Measurements from ENCODE around the gene FNTB.

FNTB gene

DNA sequence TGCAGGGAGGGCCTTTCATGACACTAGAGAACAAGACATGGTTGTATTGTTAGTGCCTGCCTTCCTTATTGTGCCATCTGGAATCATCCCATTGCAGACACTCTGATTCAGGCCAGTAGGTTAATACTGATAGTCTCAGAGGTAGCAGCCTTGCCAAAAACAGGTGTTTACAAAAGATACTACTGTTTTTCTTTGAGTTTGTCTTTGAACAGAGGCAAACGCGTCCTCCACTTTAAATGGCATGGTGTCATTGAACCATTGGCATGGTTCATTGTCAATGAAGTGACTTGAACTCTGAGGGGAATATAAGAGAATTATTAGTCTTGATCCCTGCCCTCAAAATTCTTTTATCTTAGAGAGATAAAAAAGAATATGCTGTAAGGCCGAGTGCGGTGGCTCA is 4.2 kb downstream of the FNTB start:
- H3K36me3 Mint-ChIP-seq: peaks cover 3% of the 10 kb centered on the region
- H3K27ac Mint-ChIP-seq: no peak overlapping the region
- H3K4me1 Mint-ChIP-seq: peaks cover 53% of the 10 kb centered on the region
- no peaks in the 10 kb centered on the region for H3K9me3 Mint-ChIP-seq
- no peaks in the 10 kb centered on the region for H3K27me3 Mint-ChIP-seq
- H3K4me3 Mint-ChIP-seq: no peak overlapping the region

DNA sequence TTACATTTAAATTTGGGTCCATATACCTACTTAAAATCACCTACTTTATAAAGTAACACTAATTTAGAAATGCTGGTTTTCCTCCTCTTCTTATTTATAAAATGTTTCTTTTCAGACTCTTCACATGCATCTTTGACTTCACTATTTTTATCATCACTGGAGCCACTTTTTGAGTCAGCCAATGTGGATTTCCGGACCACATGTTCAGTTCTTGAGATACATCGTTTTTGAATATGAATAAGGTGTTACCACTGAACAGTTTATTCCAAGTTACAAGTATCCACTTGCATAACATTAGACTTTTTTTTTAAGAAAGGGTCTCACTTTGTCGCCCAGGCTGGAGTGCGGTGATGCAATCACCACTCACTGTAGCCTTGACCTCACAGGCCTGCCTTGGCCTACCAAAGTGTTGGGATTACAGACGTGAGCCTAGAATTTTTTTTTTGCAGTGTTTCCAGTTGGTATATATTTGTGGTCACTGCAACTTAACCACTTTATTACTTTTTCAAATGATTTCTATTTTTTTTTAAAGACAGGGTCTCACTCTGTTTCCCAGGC is 5.7 kb downstream of the FNTB start:
- no peak overlapping the region for H3K27ac Mint-ChIP-seq
- no peaks in the 10 kb centered on the region for H3K27me3 Mint-ChIP-seq
- H3K4me1 Mint-ChIP-seq: peaks cover 41% of the 10 kb centered on the region
- peaks cover 6% of the 10 kb centered on the region for H3K36me3 Mint-ChIP-seq
- H3K9me3 Mint-ChIP-seq: no peaks in the 10 kb centered on the region
- H3K4me3 Mint-ChIP-seq: no peak overlapping the region

DNA sequence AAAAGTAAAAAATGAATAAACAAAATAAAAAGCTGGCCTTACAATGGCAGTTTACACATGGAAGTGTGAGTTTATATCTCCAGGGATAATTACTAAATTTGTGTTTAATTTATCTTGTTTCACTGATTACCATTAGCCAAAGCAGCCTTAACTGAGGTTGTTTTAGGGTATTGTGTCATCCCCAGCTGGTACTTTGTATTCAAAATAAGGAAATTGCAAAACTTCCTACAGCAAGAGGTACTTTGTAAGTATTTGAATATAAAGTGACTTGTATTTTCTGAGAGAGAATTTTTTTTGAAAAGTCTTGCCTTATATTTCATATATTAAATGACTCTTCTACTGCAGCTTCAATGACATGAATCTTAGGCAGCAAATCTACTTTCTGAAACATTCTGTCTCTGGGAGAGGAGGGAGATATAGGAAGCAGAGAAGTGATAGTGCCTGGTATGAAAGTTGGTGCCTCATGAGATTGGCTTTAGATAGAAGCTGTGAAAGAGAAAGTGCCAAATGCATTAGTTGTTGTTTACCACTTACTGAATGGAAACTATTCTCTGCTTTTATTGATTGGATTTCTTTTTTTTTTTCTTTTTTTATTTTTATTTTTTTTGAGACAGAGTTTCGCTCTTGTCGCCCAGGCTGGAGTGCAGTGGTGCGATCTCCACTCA is 6.7 kb downstream of the FNTB start:
- H3K27ac Mint-ChIP-seq: no peak overlapping the region
- peaks cover 40% of the 10 kb centered on the region for H3K4me1 Mint-ChIP-seq
- peaks cover 6% of the 10 kb centered on the region for H3K36me3 Mint-ChIP-seq
- H3K4me3 Mint-ChIP-seq: no peak overlapping the region
- H3K9me3 Mint-ChIP-seq: no peaks in the 10 kb centered on the region
- H3K27me3 Mint-ChIP-seq: no peaks in the 10 kb centered on the region

DNA sequence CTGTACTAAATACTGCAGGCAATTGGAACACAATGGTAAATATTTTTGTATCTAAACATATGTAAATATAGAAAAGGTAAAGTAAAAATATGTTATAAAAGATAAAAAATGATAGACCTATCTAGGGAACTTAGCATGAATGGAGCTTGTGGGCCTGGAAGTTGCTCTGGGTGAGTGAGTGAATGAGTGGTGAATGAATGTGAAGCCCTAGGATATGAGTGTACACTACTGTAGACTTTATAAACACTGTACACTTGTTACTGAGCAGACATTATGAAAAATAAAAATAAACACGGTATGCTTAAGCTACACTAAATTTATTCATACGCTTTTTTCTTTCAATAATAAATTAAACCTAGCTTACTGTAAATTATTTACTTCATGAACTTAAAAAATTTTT is 7.8 kb downstream of the FNTB start:
- Mint-ChIP-seq H3K9me3 (no peaks in the 10 kb centered on the region), H3K27ac (no peak overlapping the region), H3K4me1 (peaks cover 38% of the 10 kb centered on the region), H3K36me3 (peaks cover 6% of the 10 kb centered on the region), H3K4me3 (no peak overlapping the region), H3K27me3 (no peaks in the 10 kb centered on the region)

DNA sequence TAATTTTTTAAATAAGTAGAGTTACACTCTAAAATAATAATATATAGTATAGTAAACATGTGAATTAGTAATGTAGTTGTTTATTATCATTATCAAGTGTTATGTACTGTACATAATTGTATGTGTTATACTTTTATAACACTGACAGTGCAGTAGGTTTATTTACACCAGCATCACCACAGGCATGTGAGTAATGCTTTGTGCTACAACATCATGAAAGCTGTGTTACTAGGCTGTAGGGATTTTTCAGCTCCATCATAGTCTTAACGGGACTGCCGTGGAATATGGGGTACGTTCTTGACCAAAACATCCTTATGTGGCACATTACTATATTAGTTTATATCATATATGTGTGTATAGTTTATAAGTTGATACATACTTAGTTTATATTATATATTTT is 8.6 kb downstream of the FNTB start:
- Mint-ChIP-seq H3K4me3 (no peak overlapping the region), H3K27me3 (no peaks in the 10 kb centered on the region), H3K27ac (no peak overlapping the region), H3K36me3 (peaks cover 6% of the 10 kb centered on the region), H3K9me3 (no peaks in the 10 kb centered on the region), H3K4me1 (peaks cover 30% of the 10 kb centered on the region)

DNA sequence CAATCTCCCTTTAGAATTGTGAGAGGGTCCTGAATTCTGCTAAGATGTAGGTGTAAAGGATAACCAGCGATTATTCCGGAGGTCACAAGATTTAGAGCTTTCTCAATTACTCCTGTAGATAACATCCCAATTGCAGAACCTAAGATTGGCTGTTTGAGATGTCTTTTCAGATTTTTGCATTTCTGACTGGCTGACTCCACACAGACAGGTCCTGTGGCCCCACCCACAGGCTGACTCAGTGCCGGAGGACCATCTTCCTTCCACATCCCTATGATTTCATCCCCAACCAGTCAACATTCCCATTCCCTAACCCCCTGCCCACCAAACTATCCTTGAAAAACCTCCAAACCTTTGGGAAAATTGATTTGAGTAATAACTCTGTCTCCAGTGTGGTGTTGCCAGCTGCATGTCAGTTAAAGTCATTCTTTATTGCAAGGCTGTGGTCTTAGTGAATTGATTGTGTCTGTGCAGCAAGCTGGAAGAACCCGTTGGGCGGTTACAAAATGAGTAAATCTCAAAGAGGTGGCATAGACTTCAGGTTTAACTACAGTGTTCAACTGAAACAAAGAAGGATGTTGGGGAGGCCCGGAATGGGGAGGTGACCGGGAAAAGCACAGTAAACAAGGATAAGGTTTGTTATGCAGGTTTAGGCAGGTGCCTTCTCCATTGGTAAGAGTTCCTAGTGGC is 10.6 kb downstream of the FNTB start:
- no peaks in the 10 kb centered on the region for H3K9me3 Mint-ChIP-seq
- H3K36me3 Mint-ChIP-seq: peaks cover 8% of the 10 kb centered on the region
- peaks cover 24% of the 10 kb centered on the region for H3K4me1 Mint-ChIP-seq
- H3K27ac Mint-ChIP-seq: no peak overlapping the region
- H3K4me3 Mint-ChIP-seq: no peak overlapping the region
- H3K27me3 Mint-ChIP-seq: no peaks in the 10 kb centered on the region

DNA sequence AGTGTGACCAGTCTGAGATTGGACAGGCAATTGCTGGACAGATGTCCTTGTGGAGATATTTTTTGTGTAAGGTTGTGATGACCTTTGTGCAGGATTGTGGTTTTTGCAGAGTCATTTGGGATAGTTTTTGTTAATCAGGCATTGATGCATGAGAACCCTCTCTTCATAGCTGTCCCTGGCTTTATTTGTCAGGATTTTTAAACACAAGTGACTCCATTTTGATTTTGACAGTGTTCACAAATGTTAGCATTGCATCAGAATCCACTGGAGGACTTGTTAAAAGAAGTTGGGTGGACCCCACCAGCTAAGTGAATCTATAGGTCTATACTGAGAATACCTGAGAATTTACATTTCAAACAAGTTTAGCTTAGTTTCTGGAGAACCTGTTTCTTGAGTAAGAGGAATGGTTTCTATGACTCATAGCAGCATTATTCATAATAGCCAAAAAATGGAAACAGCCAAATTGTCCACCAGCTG is 11.8 kb downstream of the FNTB start:
- no peaks in the 10 kb centered on the region for H3K27me3 Mint-ChIP-seq
- H3K36me3 Mint-ChIP-seq: peaks cover 7% of the 10 kb centered on the region
- no peak overlapping the region for H3K4me3 Mint-ChIP-seq
- H3K27ac Mint-ChIP-seq: peak overlapping the region; percentile 52
- H3K9me3 Mint-ChIP-seq: no peaks in the 10 kb centered on the region
- H3K4me1 Mint-ChIP-seq: peaks cover 30% of the 10 kb centered on the region

DNA sequence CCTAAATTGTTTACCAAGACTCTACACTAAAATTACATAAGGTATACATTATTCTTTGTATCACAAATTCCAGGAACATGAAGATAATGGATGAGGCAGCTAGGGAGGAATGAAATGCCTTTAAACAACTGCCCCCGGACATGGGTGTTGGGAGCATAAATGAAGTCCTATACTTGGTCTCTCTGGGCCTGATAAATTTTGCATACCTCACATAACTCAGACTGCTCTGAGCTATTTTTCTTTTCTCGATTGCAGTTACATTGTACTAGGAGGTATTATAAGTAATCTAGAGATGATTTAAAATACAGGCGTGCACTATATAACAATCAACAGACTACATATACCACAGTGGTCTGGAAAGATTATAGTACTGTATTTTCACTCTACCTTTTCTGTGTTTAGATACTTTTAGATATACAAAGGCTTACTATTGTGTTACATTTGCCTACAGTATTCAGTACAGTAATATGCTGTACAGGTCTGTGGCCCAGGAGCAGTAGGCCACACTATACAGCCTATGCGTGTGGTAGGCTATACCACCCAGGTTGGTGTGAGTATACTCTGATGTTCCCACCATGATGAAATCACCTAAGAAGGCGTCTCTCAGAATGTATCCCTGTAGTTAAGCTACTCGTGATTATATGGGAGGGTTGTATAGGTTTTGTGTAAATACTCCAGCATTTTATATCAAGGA is 14.3 kb downstream of the FNTB start:
- peaks cover 8% of the 10 kb centered on the region for H3K36me3 Mint-ChIP-seq
- no peaks in the 10 kb centered on the region for H3K27me3 Mint-ChIP-seq
- peaks cover 34% of the 10 kb centered on the region for H3K4me1 Mint-ChIP-seq
- H3K27ac Mint-ChIP-seq: no peak overlapping the region
- H3K9me3 Mint-ChIP-seq: no peaks in the 10 kb centered on the region
- no peak overlapping the region for H3K4me3 Mint-ChIP-seq

DNA sequence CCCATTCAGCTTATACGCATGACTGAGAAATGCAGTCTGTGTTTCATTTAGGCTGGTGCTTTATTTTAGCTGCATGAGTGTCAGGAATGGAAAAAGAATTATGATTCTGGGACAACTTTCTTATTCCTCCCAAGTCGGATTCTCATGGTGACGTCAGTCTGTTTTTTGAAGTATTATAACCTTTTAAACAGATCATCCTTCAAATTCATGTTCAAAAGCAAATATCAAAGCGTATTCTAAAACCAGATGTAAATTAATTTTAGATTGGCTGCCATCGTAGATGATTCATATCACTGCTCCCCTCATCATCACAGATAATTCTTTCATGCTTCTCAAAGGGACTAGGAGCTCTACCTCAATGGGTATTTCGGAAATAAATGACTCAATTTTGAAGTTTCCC is 15.0 kb downstream of the FNTB start:
- Mint-ChIP-seq H3K27me3 (no peaks in the 10 kb centered on the region), H3K4me3 (no peak overlapping the region), H3K9me3 (no peaks in the 10 kb centered on the region), H3K36me3 (peaks cover 10% of the 10 kb centered on the region), H3K4me1 (peaks cover 34% of the 10 kb centered on the region), H3K27ac (no peak overlapping the region)

DNA sequence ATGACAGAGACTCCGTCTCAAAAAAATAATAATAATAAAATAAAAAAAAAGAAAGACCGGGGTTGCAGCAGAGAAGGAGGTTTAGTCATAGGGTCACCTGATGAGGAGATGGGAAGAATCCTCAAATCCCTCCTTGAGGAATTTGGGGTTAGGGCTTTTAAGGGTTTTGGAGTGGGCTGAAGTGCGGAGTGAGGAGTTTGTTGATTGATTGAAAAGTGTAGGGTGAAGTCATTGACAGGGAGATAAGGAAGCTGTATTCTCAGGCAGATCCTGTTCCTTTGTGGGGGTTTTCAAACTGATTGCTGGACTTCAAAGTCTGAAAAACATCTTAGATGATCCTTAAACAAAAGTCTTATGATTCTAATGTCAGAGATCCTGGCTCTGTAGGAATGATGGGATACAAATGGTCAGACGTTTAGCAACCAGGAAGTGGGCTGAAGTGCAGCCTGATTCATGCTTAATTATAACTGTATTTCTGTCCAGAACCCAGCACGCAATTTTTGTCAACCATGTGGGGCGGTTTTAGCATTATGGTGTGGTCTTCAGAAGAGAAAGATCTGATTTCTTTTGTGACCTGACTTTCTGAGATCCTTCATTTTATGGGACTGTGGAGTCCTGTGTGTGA is 16.0 kb downstream of the FNTB start:
- Mint-ChIP-seq H3K27me3 (no peaks in the 10 kb centered on the region), H3K4me1 (peaks cover 34% of the 10 kb centered on the region), H3K4me3 (no peak overlapping the region), H3K9me3 (no peaks in the 10 kb centered on the region), H3K27ac (peak overlapping the region; percentile 79), H3K36me3 (peaks cover 8% of the 10 kb centered on the region)

DNA sequence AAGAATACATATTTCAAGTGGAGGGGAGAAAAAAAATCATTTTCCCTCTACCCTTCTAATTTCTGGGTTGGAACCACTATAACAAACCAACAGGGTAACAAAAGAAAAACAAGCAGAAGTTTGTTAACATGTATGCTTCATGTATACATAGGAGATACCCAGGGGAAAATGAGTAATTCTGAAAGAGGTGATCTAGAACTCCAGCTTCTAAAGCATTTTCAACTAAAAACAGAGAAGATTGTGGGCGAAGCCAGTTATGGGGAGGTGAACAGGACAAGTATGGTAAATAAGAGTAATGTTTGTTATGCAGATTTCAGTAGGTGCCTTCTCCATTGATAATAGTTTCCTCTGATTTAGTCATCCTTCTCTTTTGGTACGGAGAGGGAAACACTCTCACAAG is 16.7 kb downstream of the FNTB start:
- H3K9me3 Mint-ChIP-seq: no peaks in the 10 kb centered on the region
- H3K27ac Mint-ChIP-seq: peak overlapping the region; percentile 79
- no peak overlapping the region for H3K4me3 Mint-ChIP-seq
- no peaks in the 10 kb centered on the region for H3K27me3 Mint-ChIP-seq
- peaks cover 28% of the 10 kb centered on the region for H3K4me1 Mint-ChIP-seq
- peaks cover 8% of the 10 kb centered on the region for H3K36me3 Mint-ChIP-seq

DNA sequence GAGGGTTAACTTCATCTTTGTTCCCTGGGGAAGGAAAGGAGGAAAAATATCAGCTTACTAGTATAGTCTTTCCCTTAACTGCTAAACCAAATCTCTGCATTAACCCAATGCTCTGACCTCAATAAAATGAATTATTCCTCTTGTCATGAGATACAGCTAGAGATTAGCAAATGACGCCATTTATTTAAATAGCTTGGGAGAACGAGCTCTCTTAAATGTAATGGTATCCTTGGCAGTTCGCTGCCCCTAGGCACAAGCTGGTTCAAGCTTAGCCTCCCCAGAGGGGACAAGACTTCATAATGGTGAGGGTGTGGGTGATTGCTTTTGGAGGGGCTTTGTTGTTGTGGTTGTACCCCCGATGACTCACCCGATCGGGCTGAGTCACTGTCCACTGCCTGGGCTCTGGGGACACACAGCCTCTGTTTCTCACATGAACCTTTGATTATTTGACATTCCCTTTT is 19.6 kb downstream of the FNTB start:
- Mint-ChIP-seq H3K27me3 (no peaks in the 10 kb centered on the region), H3K4me3 (no peak overlapping the region), H3K9me3 (no peaks in the 10 kb centered on the region), H3K27ac (no peak overlapping the region), H3K4me1 (peaks cover 19% of the 10 kb centered on the region), H3K36me3 (peaks cover 11% of the 10 kb centered on the region)

DNA sequence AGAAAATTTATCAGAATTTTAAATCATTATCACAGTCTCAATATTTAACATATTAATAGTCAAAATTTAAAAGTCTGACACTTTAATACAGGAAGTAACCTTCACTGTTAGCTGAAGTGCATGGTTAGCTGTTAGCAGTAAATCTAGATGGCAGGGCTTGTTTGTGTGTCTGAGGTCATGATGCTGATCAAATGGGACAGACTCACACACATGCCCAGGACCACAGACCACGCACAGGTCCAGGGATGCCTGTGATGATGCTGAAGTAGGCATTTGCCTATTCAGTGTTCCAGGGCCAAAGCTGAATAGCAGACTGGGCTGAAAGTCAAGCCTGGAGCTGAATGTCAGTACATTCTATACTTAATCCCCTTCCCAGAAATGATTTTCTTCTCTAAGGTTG is 20.5 kb downstream of the FNTB start:
- H3K27me3 Mint-ChIP-seq: no peaks in the 10 kb centered on the region
- no peak overlapping the region for H3K4me3 Mint-ChIP-seq
- no peak overlapping the region for H3K27ac Mint-ChIP-seq
- no peaks in the 10 kb centered on the region for H3K9me3 Mint-ChIP-seq
- peaks cover 13% of the 10 kb centered on the region for H3K36me3 Mint-ChIP-seq
- H3K4me1 Mint-ChIP-seq: peaks cover 16% of the 10 kb centered on the region

DNA sequence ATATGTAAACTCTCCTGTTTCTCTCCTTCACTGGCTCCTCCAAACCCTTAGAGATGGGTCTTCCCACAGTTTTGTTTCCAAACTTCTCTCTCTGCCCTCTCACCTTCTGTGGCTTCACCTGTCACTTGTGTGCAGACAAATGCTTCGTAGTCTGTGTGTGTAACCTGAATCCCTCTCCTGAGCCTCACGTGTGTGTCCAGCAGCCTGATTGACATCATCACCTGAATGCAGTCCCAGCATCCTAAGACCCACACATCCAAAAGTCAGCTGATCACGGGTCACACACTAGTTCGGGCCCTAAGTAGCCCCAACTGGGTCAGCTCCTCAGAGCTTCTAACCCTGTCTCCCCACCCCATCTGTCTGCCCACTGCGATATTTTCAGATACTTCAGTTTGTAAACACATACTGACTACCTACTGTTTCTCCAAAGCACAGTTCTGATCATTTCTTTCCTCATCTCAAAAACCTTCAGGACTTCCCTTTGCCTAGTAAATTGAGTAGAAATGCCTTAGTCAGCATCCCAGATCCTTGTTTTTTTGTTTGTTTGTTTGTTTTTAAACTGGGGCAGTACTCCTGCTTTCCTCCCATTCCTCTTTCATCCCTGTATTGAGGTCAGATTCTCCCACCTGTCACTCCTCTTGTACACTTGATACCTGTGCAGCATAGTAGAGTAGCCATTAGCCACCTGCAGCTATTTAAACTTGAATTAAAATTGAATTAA is 23.7 kb downstream of the FNTB start:
- peaks cover 11% of the 10 kb centered on the region for H3K36me3 Mint-ChIP-seq
- no peak overlapping the region for H3K27ac Mint-ChIP-seq
- no peak overlapping the region for H3K4me3 Mint-ChIP-seq
- no peaks in the 10 kb centered on the region for H3K9me3 Mint-ChIP-seq
- H3K4me1 Mint-ChIP-seq: no peaks in the 10 kb centered on the region
- no peaks in the 10 kb centered on the region for H3K27me3 Mint-ChIP-seq

DNA sequence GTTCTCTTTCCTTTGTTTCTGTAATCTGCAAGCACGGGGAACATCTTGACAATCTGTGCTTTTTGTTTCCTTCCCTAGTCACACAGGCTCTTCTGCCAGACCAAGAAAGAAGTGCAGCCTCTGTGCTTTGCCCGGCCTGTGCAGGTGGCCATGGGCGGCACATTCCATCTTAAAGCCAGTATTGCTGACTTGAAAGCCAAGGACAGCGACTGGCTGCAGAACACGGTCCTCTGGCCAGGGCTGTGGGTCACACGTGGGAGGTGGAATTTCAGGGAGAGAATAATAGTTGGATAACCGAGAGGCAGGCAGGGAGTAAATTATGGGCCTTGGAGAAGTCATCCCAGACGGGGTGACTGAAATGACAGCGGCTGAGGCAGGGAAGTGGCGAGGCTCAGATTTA is 24.8 kb downstream of the FNTB start:
- Mint-ChIP-seq H3K27me3 (no peaks in the 10 kb centered on the region), H3K4me1 (no peaks in the 10 kb centered on the region), H3K36me3 (peaks cover 11% of the 10 kb centered on the region), H3K27ac (no peak overlapping the region), H3K4me3 (no peak overlapping the region), H3K9me3 (no peaks in the 10 kb centered on the region)
